Measurements from ENCODE around the gene DUSP5.

- TF ChIP-seq POLR2A (IDR thresholded peaks at IDR 0.05) (no peak), CTCF (IDR thresholded peaks at IDR 0.05) (no peak)
These were observed 36.9 kb downstream of the DUSP5 start for GRCh38 chr10:110534571-110534970.
